Pancreas (tissue), 10 donors: ENCODE measurements around the gene CPAMD8. TPM values are rescaled to one million over a fixed set of nuclear protein-coding genes. Genes with fewer than 3 reads are reported as not detected.

Experiments used
- ATAC-seq, 4 donors: fragments of 200-7000 bp; cut with Tn5 transposase; one replicate each; pipeline versions ENCODE4 v1.8.0 to v1.9.1; 2020; ENCODE audit warnings: mild to moderate bottlenecking in 4 of 4, moderate library complexity in 4 of 4
- DNase-seq, 6 donors: peaks; one replicate each; pipeline ENCODE4 v3.0.0-alpha.2; 2020
- FAIRE-seq: peaks from 2 replicates; lab custom pipeline; 2012; peaks lifted over from hg19 to GRCh38; lab: Jason Lieb, UNC
- H3K27ac ChIP-seq, 4 donors: fragments of 200-600 bp; sonication (generic); 1 replicate in 3 of 4; 2 replicates in 1 of 4; pipeline versions ENCODE4 v1.5.0 to v1.8.0; 2020
- H3K27me3 ChIP-seq, 4 donors: fragments of 200-600 bp; one replicate each; pipeline ENCODE4 v1.8.0; 2021
- H3K36me3 ChIP-seq, 3 donors: fragments of 200-600 bp; sonication (generic) in 1 of 3; one replicate each; pipeline versions ENCODE4 v1.5.0 to v1.8.0; 2020 to 2021
- H3K4me1 ChIP-seq, 3 donors: fragments of 200-600 bp; one replicate each; pipeline ENCODE4 v1.8.0; 2021
- H3K4me3 ChIP-seq, 4 donors: fragments of 200-600 bp; sonication (generic) in 2 of 4; one replicate each; pipeline versions ENCODE4 v1.5.0 to v1.8.0; 2020 to 2021
- H3K9me3 ChIP-seq, 4 donors: fragments of 200-600 bp; one replicate each; pipeline ENCODE4 v1.8.0; 2021
- WGBS, 2 donors: extraction: QIAGEN DNeasy Blood & Tissue Kit; methylation state at CpG; one replicate each; pipeline ENCODE4 v1.1.7; 2013; 5-methylcytosine and 5-hydroxymethylcytosine counted together
- intact Hi-C, 3 donors: fragments of 100-400 bp; cut with DNase I; formaldehyde crosslinking; loops; one replicate each; pipeline versions ENCODE4 v1.11.1 to v1.14.2; 2022
- polyA plus RNA-seq, 2 donors: library from polyadenylated mRNA; stranded (reverse); fragments of 200-250 nt; gene quantifications; one replicate each; pipeline ENCODE4 v1.2.3, GENCODE V29; 2013
- total RNA-seq, 6 donors: library from RNA; stranded (reverse); fragmentation: NEBNext Ultra II Directional in 4 of 6; extraction: Animal tissue kit (Norgen Biotek cat#: 25700) in 4 of 6; gene quantifications; one replicate each; pipeline versions ENCODE4 v1.2.1 to v1.2.4, GENCODE V29; 2021 to 2023
- TF ChIP-seq, protein P1 (sequence below), 4 donors: fragments of 200-600 bp; sonication (generic) in 3 of 4; IDR thresholded peaks; one replicate each; pipeline versions ENCODE4 v1.5.0 to v1.8.0; 2021; ENCODE audit warnings: antibody characterized with exemption in 4 of 4
- donor health status: healthy with polysubstance abuse.
- donor health status: DM: no; HTN: no; CAD: no; lungs with moderate emphysema.
- donor health status: DM: no; HTN: no; CAD: no.
- donor health status: control.
- donor health status: control.
- donor health status: Bipolar disorder and iron deficiency.
- donor health status: DM: yes; HTN: yes; CAD: no.
- donor health status: DM: no; HTN: no; CAD: no.
- donor health status: DM: no; HTN: no; CAD: no.
- donor health status: DM: yes; HTN: yes; CAD: no.

CPAMD8 gene
- total and polyA plus RNA-seq, 8 donors: 0.60 to 5.2 (median 1.2) TPM

DNA sequence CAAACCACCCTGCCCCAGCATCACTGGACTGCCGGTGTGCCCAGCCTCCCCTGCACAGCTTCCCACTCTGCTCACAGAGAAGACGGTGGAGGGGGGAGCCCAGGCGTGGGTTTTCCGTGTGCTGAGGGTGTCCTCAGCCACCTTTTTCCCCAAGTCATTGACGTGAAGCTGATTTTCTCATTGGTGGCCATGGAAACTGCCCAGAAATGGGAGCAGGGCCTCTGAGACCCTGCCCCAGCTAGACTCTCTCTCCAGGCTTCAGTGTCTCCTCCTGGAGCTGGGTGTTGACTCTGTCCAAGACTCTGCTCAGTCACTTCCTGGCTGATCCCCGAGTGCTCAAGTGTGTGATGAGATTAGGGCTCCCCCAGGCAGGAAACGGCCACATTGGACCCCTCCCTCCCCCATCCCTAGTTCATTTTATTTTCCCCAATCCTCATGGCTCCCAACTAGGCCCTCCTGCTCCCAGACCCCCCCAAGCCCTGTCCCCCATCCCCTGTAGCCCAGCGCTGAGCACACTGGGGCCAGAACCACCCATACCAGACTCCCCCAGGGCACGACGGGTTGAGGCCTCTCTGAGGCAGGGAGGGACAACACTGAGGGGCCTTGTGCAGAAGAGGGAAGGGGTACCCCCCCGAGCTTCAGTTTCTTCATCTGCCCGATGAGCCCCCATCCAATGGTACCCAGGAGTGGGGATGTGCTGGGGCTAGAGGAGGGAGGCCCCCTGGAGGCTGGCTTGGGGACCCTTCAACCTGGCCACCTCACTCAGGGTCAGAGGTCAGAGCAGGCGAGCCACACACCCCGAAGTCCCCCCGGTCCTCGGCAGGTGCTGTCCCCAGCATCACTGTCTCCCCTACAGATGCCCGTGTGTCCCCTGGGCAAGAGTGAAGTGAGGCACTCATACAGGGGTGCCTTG is 139.0 kb downstream of the CPAMD8 start:
- DNase-seq: no peak
- TF ChIP-seq, protein P1, sequence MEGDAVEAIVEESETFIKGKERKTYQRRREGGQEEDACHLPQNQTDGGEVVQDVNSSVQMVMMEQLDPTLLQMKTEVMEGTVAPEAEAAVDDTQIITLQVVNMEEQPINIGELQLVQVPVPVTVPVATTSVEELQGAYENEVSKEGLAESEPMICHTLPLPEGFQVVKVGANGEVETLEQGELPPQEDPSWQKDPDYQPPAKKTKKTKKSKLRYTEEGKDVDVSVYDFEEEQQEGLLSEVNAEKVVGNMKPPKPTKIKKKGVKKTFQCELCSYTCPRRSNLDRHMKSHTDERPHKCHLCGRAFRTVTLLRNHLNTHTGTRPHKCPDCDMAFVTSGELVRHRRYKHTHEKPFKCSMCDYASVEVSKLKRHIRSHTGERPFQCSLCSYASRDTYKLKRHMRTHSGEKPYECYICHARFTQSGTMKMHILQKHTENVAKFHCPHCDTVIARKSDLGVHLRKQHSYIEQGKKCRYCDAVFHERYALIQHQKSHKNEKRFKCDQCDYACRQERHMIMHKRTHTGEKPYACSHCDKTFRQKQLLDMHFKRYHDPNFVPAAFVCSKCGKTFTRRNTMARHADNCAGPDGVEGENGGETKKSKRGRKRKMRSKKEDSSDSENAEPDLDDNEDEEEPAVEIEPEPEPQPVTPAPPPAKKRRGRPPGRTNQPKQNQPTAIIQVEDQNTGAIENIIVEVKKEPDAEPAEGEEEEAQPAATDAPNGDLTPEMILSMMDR (IDR thresholded peaks at IDR 0.05): no peak
- H3K36me3 ChIP-seq: no peaks in the 10 kb centered on the region
- no peak overlapping the region for H3K4me3 ChIP-seq
- FAIRE-seq: no peak
- H3K9me3 ChIP-seq: no peaks in the 10 kb centered on the region
- peak overlapping the region in 1 of 4 donors; percentile 37 for H3K27ac ChIP-seq
- 50 to 66% methylated on average over 17 of the region's 17 CpGs for WGBS, 2 donors
- ATAC-seq: no peak
- H3K27me3 ChIP-seq: no peaks in the 10 kb centered on the region
- intact Hi-C loops: no loop called here
- no peaks in the 10 kb centered on the region for H3K4me1 ChIP-seq

DNA sequence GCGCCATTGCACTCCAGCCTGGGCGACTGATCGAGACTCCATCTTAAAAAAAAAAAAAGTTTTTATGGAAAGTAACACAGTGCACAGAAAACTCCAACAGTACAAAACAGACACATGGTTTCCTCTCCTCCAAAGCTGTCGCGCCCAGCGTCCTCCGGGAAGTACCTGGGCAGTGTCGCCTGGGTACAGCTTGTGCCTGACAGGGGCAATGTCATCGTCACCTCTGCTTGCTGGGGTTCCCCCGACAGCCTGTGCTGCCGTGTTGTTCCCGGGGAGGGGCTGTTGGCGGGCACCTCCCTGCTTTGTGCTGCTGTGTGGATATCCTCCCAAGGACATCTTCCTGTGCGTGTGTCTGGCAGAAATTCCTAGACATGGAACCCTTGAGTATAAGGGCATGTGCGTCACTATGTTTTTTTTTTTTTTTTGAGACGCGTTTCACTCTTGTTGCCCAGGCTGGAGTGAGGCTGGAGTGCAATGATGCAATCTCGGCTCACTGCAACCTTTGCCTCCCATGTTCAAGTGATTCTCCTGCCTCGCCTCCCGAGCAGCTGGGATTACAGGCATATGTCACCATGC is 140.2 kb downstream of the CPAMD8 start:
- H3K4me3 ChIP-seq: no peak overlapping the region
- WGBS, 2 donors: 57 to 62% methylated on average over 20 of the region's 20 CpGs
- H3K27me3 ChIP-seq: no peaks in the 10 kb centered on the region
- FAIRE-seq (no peak), ATAC-seq (peak in 2 of 4 donors; percentile 37 to 54), DNase-seq (no peak)
- TF ChIP-seq, protein P1 (IDR thresholded peaks at IDR 0.05): no peak
- no peaks in the 10 kb centered on the region for H3K4me1 ChIP-seq
- no peaks in the 10 kb centered on the region for H3K9me3 ChIP-seq
- intact Hi-C loops: no loop called here
- no peaks in the 10 kb centered on the region for H3K36me3 ChIP-seq
- H3K27ac ChIP-seq: peak overlapping the region in 2 of 4 donors; percentile 15 to 22

DNA sequence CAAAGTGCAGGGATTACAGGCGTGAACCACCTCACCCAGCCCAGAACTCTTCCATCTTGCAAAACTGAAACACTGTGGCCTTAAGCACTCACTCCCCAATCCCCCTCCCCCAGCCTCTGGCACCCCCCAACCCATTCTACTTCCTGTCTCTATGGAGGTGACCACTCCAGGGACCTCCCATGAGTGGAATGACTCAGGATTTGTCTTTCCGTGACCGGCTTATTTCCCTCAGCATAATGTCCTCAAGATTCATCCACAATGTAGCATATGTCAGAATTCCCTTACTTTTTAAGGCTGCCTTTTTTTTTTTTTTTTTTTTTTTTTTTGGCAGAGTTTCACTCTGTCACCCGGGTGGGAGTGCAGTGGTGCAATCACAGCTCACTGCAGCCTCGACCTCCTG is 141.4 kb downstream of the CPAMD8 start:
- Histone ChIP-seq H3K27me3 (no peaks in the 10 kb centered on the region), H3K4me1 (no peaks in the 10 kb centered on the region), H3K9me3 (no peaks in the 10 kb centered on the region), H3K27ac (no peak overlapping the region), H3K4me3 (no peak overlapping the region), H3K36me3 (no peaks in the 10 kb centered on the region)
- 25 to 35% methylated on average over 5 of the region's 5 CpGs for WGBS, 2 donors
- intact Hi-C loops: no loop called here
- no peak for DNase-seq
- no peak for ATAC-seq
- FAIRE-seq: no peak
- TF ChIP-seq, protein P1 (IDR thresholded peaks at IDR 0.05): no peak

DNA sequence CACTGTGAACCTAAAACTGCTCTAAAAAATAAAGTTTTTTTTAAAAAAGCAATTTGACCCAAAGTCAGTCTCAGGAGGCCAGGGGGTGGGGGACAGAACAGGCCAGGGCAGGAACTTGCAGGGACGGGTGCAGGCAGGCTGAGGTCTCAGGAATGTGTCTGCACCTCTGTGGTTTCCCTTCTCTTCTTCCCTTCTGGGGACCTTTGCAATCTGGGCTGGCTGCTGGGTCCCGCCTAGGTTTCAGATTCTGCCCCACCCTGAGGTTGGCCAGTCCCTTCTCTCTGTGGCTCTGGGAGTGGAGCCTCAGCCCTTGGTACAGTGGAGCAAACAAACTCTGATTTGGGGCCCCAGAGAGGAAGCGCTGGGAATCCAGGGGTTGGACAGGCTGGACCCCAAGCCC is 143.1 kb downstream of the CPAMD8 start:
- H3K27me3 ChIP-seq: no peaks in the 10 kb centered on the region
- TF ChIP-seq, protein P1 (IDR thresholded peaks at IDR 0.05): no peak
- ATAC-seq (no peak), FAIRE-seq (no peak), DNase-seq (no peak)
- H3K4me3 ChIP-seq: no peak overlapping the region
- no peak overlapping the region for H3K27ac ChIP-seq
- intact Hi-C loops: no loop called here
- H3K4me1 ChIP-seq: no peaks in the 10 kb centered on the region
- H3K36me3 ChIP-seq: peaks cover 0 to 9% (median 8%) of the 10 kb centered on the region in 3 donors
- 83 to 89% methylated on average over 3 of the region's 3 CpGs for WGBS, 2 donors
- H3K9me3 ChIP-seq: no peaks in the 10 kb centered on the region
